NAMALWA (cell line): ENCODE measurements around the gene BMP8B.
A peak's percentile ranks its signal among the peaks of the same experiment; 100 is the strongest.
"Not testable (repeated sequence)": the region's sequence is repeated elsewhere in the genome, so short reads cannot be mapped to it uniquely, and the experiment has no call there.

Experiments used
- DNase-seq: peaks from one replicate; pipeline ENCODE4 v3.0.0-alpha.2; 2015; ENCODE audit warnings: low spot score

BMP8B gene

DNA sequence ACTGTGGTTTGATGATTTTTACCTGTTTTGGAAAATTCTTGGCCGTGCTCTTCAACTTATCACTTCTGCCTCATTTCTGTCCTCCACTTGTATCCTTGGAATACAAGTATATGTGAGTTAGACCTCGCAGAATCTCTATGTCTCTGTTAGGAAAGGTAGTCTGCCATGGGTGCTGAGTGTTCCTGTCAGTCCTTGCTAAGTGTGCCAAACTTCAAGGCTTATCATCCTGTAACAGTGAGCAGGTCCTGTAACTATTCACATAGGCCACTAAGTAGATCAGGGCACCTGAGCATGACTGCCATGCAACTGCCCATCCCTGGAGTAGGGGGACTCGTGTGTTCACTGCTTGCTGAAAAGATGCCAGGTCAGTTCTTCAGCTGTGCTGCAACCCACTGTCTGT, 24.2 kb upstream of the BMP8B start:
- DNase-seq = no peak

- no peak for DNase-seq
Observed at GRCh38 chr1:39808784-39809517, 20.3 kb upstream of the BMP8B start.

- DNase-seq = no peak
Observed at GRCh38 chr1:39805385-39805784, 16.7 kb upstream of the BMP8B start.

- no peak for DNase-seq
Observed at GRCh38 chr1:39802496-39803260, 14.0 kb upstream of the BMP8B start.

DNA sequence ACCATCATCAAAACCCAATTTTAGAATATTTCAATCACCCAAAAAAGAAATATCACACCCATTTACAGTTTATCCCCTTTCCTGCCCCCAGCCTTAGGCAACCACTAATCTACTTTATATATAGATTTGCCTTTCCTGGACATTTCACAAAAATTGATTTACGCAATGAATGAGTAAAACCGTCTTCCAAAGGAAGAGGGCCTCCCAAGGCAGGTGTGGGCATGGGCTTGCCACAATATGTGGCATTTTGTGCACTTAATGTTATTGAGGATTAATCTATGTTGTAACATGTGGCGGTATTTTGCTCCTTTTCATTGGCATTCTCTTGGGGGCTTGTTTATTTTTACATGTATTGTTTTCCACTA, 11.8 kb upstream of the BMP8B start:
- no peak for DNase-seq

GRCh38 chr1:39799770-39800470, 11.3 kb upstream of the BMP8B start:
- peak; percentile 74 for DNase-seq

- peak; percentile 98 for DNase-seq
Observed at GRCh38 chr1:39798859-39799769, 10.4 kb upstream of the BMP8B start.

DNA sequence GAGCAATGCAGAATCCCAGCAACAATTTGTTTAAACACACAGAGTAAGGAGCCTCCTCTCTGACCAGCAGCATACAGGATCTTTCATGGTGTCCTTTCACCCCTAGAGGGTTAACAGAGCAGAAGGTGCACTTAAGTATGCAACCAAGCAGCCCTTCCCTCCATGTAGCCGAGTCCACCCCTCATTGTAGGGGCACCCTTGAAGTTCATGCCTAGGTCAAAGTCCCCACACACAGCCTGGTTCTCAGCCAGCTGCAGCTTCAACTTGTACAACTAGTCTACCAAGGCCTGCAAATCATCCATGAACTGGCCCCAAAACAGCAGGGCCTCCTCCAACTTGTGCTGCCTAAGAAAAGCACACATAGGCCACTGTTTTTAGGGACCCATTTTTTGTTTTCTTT, 7.0 kb upstream of the BMP8B start:
- DNase-seq = no peak

DNA sequence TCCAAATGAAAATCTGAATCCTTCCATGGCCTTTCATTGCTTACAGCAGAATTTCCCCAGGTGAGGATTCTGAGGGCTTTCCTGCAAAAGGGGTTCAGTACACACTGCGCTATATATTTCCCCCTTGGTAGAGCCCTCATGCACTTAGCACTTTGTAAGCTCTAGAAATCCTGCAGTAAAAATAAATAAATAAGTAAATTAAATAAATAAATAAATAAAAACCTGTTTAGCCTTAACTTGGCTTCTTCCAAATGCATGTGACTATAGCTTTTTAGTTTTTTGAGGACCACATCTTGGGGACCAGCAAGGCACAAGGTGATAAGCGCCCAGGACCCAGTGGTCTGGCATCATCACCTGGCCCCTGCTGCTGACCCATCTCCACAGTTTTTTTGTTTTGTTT, 3.2 kb upstream of the BMP8B start:
- DNase-seq = no peak

DNA sequence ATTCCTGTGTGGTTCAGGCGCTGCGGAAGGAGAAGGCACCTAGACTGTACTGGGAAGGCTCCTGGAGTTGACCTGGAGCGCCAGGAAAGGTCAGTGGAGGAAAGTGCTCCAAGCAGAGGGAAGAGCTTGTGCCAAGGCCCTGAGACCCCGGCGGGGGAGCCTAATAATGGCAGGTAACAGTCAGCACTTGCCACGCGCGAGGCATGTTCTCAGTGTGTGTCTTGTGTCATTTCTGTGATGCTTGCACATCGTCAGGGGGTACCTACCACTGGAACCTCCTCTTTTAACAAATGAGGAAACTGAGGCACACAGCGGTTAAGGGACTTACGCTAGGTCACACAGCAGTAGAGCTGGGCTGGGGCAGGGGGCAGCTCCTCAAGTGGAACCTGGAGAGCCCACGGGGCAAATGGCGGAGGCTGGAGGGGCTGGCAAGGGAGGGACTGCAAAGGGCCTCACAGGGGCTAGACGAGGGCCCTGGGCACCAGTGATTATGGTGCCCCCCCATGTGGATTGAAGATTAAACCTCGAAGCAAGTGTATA, 976 bp upstream of the BMP8B start:
- DNase-seq = no peak

DNA sequence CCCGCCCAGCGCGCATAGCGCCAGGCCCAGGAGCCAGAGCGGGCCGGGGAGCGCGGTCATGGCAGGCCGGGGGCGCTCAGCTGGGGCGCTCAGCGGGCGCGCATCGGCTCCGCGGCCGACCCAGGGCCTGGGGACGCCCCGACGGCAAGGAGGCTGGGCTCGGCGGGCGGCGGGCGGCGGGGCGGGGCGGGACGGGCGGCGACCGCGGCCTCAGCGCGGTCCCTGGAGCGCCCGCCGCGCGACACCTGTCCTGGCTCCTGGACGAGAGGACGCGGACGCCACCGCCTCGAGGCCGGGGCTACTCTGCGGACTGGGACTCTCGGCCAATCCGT, 273 bp downstream of the BMP8B start:
- DNase-seq = no peak

GRCh38 chr1:39787964-39788363, 701 bp downstream of the BMP8B start:
- DNase-seq = not testable (repeated sequence)

- no peak for DNase-seq
Observed at GRCh38 chr1:39787468-39787867, 1.2 kb downstream of the BMP8B start.

GRCh38 chr1:39787108-39787375, 1.6 kb downstream of the BMP8B start:
- DNase-seq = not testable (repeated sequence)

DNA sequence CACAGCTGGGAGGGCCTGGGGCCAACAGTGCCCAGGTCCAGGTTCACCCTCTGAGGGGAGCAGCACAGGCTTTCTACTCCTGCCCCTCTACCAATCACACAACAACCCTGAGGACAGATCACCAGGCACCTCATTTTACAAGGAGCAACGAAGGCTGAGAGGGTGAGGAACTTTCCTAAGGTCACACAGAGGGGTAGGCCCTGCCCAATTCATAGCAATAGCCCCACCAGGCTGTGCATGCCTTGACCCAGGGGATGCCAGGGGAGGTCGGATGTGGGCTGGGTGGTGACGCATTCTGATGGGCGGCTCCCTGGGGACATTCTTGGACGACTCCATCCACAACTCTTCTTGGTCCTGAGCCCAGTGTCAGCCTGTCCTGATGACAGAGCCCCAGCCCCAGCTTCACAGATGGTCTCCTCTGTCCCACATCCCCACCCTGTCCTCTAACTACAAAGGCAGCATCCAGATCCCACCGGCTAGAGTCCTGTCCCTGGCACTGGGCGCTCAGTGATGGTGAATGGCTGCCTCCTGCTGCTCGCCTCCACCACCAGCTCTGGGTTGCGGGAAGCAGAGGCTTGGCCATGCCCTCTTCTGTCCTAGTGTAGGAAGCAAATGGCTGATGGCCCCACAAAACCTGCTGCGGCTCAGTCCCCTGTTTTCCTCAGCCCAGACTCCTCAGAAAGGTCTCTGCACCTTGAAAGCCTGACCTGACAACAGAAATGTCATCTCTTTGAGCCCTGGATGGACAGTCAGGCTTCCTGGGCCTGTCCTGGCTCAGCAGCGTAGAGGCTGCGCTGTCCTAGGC, 2.2 kb downstream of the BMP8B start:
- not testable (repeated sequence) for DNase-seq

GRCh38 chr1:39782685-39783084, 6.0 kb downstream of the BMP8B start:
- DNase-seq = not testable (repeated sequence)

- no peak for DNase-seq
Observed at GRCh38 chr1:39782103-39782502, 6.6 kb downstream of the BMP8B start.

- no peak for DNase-seq
Observed at GRCh38 chr1:39781349-39781715, 7.3 kb downstream of the BMP8B start.

DNA sequence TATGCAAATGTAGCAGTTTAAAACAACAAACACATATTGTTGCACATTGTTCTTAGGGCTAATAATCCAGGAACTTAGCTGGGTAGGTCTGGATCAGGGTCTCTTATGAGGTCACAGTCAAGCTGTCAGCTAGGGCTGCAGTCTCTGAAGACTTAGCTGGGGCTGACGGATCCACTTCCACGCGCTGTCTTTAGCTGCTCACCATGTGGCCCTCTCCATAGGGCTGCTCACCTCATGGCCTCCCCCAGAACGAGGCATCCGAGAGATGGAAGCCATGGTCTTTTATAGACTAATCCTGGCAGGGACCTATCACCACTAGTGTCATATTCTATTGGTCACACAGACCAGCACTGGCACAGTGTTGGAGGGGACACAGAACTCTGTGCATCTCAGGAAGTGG, 8.8 kb downstream of the BMP8B start:
- no peak for DNase-seq

DNA sequence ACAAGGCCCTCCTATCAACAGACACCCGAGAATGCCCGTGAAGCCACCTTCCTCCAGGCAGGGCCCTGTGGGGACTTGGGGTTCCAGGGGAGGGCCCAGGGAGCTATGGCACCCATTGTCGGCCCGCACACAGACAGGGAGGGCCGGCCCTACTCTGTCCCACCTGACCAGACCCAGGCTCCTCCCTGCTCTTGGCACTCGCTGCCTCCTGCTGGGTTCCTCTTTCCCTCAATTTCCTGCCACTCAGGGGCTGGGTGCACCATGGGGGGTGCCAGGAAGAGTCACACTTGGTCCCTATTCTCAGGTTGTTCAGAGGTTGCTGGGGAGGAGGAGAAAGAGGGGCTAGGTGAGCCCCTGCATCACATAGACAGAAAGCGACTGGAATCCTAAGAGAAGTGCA, 9.5 kb downstream of the BMP8B start:
- DNase-seq = no peak

DNA sequence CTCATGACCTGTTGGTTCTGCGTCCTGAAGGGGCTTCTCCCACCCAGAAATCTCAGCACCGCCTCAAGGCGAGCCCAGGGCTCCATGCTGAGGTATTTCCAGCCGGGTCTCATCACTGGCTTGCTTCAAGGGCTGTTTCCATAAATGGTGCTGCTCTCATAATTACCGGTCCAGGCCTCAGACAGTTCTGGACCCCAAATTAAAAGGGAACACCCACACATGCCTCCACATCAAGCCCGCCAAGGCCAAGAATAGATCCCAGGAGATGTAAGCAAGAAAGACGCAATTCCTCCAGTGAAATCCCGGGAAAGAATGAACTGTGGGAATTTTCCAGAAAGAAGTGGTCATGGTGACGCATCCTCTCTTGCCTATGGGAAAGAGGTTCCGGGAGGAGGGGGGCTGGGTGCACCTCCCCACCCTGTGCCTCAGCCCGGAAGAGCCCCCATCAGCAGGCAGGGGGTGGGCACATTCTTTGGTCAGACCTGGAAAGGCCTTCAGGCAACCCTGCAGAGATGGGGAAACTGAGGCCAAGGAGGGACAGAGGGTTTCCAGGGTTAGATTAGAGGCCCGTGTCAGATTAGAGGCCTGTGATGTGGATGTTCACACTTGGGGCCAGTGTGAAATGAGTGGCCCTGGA, 10.1 kb downstream of the BMP8B start:
- not testable (repeated sequence) for DNase-seq
